Transverse colon (tissue), 4 donors: Measurements from ENCODE around the gene ANKRD66.

Source experiments
- CTCF ChIP-seq, 5 experiments: fragments of 200-600 bp in 3 of 5; fragments of 450-650 bp in 2 of 5; sonication (generic) in 3 of 5; IDR thresholded peaks; 1 replicate in 2 of 5; 2 replicates in 3 of 5; pipeline ENCODE4 v1.5.1; 2016 to 2017; ENCODE audit warnings: antibody characterized with exemption in 5 of 5, inconsistent platforms in 3 of 5, mild to moderate bottlenecking in 2 of 5, moderate library complexity in 1 of 5
- EP300 ChIP-seq: sonication (generic); formaldehyde crosslinking; IDR thresholded peaks from one replicate; pipeline ENCODE4 v1.6.1; 2017; ENCODE audit warnings: antibody characterized with exemption, low read depth
- POLR2A ChIP-seq: fragments of 450-650 bp; IDR thresholded peaks from one replicate; pipeline ENCODE4 v1.6.1; 2016; ENCODE audit warnings: antibody characterized with exemption, mild to moderate bottlenecking, moderate library complexity
- POLR2AphosphoS5 ChIP-seq, 3 donors: sonication (generic); formaldehyde crosslinking; IDR thresholded peaks; one replicate each; pipeline ENCODE4 v1.6.1; 2016; ENCODE audit warnings: antibody characterized with exemption in 3 of 3

GRCh38 chr6:46751658-46752057 lies 4.9 kb downstream of the ANKRD66 start:
- TF ChIP-seq CTCF (IDR thresholded peaks at IDR 0.05): no peak
- no peak for TF ChIP-seq POLR2A
- TF ChIP-seq EP300: no peak
- TF ChIP-seq POLR2AphosphoS5 (IDR thresholded peaks at IDR 0.05): no peak
